CD4-positive, alpha-beta T cell treated with Interleukin-15 for 1 hour (primary cell): ENCODE data around the gene TMED4.
A peak's percentile ranks its signal among the peaks of the same experiment; 100 is the strongest.

Experiments
- DNase-seq: peaks from one replicate; pipeline ENCODE4 v3.0.0-alpha.2; 2020

The TMED4 gene

DNA sequence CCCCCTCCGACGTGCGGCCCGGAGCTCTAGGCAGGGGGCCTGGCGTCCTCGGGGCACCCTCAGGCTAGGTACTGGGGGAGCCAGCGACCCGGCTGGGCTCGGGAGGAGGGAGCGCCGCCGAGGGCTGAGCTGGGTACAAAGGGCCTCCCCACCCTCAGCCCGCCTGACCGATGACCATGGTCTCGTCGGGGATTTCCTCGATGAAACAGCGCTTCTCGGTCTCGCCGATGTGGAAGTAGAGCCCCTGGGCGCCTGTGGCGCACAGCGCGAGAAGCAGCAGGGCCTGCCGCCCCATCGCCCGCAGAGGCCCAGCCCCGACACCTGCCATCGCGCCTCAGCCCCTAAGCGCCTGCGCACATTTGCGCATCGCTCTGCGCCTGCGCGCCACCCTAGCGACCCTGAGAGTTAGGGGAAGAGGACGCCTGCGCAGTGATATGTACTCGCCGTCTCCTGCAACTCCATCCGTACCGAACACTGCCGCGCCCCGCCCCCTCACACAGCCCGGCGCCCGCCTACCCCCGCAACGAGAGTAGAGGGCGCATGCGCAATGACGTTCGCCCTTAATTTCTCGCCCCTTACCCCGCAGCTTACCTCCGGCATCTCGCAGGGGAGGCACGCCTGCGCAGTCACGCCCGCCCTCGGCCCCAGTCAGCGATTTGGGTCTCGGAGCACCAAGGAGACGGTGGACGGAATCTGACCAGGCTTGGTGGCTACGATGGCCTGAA is at the start of gene TMED4:
Gene TMED4 (minus strand): TSS at position 353 of the 725 bp plus-strand sequence. CDS start 25 bp downstream, at position 328.
- peak; percentile 100 for DNase-seq

- DNase-seq, result peak; percentile 62
Measured at GRCh38 chr7:44631458-44632115, 49.6 kb upstream of the TMED4 start.

DNA sequence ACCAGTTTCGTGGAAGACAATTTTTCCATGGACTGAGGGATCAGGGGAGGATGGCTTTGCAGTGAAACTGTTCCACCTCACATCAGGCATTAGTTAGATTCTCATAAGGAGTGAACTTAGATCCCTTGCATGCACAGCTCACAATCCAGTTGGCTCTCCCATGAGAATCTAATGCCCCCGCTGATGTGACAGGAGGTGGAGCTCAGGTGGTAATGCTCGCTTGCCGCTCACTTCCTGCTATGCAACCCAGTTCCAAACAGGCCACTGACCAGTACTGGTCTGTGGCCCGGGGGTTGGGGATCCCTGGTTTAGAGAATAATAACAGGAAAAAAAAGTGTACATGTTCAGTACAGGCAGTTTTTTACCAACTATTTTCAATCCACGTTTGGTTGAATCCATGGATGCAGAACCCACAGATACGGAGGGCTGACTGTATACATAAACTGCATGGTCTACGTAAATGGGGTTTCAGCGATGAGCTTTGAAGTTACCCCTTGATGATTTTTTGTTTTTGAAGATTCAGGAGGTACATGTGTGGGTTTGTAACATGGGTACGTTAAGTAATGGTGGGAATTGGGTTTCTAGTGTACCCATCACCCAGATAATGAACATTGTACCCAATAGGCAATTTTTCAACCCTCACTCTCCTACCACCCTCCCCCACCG is 48.9 kb upstream of the TMED4 start:
- no peak for DNase-seq

DNA sequence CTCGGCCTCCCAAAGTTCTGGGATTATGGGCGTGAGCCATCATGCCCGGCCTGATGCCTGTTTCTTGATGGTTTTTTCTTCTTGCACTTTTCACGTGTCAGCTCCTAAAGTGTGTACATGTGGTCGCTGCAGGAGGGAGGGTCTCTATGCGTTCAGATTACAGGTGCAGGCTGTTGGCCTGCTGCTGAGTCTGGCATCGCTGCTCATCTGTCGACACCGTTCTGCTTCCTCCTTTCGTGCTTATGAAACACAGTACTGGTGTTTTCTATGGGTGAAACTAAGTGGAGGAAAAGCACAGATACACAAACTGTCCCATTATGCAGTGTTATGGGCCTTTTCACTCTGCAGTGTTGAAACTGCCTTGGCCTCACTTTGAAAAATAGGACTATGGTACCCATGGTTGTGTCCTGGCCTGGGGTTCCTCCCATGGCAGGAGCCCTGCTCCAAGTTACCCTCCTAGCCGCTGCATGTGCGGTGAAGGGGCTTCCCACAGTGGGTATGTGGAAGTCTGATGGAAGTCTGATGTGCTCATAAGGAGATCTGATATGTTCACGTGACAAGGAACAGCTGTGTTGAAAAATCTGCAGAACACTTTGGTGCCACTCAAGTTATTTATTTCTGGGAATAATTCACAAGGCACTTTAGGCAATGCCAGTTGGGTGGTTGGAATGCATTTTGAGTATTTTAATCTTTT is 47.9 kb upstream of the TMED4 start:
- DNase-seq, result peak; percentile 52

DNA sequence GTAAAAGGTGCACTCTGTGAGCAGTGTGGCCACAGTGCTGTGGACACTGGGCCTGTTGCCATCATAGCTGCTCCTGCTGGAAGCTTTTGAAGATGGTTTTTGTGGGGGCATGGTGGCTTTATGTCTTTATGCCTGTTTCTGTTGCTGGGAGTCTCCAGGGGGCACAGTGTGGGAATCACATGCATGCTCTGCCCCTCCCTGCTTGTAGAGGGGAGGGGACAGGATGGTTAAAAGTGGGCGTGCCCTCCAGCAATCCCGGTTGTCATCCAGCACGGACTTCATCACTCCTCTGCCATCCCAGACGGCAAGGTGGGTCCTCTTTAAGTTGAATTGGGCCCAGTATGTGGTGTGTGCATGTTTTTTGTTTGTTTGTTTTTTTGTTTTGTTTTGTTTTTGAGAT is 44.6 kb upstream of the TMED4 start:
- DNase-seq, result no peak

DNA sequence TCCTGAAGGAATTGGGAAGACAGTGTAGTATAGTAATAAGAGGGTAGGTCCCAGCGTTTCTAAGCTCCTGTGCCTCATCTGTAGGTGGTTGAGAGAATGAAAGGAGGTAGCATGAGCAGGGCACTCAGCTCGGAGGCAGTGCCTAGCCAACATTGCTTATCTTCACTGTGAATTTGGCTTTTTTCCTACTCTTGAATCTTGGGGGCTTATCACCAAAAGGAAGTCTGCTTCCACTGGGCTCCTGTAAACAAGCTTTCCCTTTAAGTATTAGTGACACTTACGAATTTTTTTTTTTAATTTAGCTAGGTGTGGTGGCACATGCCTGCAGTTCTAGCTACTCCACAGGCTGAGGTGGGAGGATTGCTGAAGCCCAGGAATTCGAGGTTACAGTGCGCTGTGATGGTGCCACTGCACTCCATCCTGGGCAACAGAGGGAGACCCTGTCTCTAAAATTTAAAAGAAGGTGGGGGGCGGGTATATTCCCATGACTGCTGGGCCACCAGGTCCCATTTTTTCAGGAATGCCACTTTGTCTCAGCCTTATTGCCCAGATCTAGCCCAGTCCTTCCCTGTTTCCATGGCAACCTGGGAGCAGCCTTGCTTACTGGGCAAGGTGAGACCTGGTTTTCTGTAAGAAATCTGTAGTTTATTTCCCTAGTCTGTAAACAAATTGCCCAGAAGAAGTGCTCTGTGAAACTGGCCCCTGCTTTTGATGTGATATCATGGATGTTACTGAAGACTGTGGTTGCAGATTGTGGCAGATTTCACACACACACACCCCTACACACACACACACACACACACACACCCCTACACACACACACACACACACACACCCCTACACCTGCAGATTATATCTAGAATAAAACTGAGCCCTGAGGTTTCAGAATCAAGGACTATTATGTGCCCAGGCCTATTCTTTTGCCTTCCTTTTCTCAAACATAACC is 43.8 kb upstream of the TMED4 start:
- no peak for DNase-seq

GRCh38 chr7:44624318-44624717 is 42.3 kb upstream of the TMED4 start:
- DNase-seq, result no peak

GRCh38 chr7:44622342-44623151 is 40.5 kb upstream of the TMED4 start:
- no peak for DNase-seq

DNA sequence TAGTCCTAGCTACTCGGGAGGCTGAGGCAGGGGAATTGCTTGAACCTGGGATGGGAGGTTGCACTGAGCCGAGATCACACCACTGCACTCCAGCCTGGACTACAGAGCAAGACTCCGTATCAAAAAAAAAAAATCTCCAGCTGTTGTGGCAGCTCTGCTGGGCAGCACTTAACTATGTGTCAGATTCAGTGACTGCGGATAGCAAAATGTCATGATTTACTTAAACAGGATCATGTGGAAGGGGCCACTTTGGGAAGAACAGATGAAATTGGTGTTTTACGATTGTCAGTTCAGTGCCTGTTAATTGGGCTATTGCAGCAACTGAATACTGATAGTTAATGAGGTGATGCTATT is 39.7 kb upstream of the TMED4 start:
- DNase-seq, result no peak

GRCh38 chr7:44621034-44621749 is 39.2 kb upstream of the TMED4 start:
- DNase-seq, result peak; percentile 64

GRCh38 chr7:44618753-44619152 is 36.7 kb upstream of the TMED4 start:
- no peak for DNase-seq

DNA sequence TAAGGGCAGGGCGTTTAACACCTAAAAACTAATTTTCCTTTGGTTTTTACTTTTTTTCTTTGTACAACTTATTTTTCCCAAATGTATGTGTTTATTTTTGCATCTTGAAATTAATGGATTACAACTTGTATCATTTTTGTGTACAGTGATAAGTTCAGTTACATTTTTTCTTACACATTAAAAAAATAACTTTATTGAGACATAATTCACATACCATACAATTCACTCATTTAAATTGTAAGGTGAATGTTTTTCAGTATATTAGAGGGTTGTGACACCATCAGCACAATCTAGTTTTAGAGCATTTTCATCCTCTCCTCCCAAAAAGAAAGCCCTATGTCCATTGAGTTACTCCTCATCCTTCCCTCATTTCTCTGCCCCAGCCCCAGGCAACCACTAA is 36.0 kb upstream of the TMED4 start:
- DNase-seq, result no peak

- DNase-seq, result no peak
Measured at GRCh38 chr7:44617225-44617890, 35.3 kb upstream of the TMED4 start.

DNA sequence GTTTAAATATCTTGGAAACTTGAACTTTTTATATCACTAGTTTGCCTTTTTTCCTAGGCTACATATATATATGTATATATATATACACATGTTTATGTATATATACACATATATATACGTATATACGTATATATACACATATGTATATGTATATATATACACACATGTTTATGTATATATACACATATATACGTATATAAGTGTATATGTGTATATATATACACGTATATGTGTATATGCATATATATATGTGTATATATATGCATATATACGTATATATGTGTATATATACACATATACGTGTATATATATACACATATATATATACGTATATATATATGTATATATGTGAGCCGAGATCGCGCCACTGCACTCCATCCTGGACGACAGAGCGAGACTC is 34.5 kb upstream of the TMED4 start:
- DNase-seq, result no peak

- no peak for DNase-seq
Measured at GRCh38 chr7:44615793-44616192, 33.8 kb upstream of the TMED4 start.

DNA sequence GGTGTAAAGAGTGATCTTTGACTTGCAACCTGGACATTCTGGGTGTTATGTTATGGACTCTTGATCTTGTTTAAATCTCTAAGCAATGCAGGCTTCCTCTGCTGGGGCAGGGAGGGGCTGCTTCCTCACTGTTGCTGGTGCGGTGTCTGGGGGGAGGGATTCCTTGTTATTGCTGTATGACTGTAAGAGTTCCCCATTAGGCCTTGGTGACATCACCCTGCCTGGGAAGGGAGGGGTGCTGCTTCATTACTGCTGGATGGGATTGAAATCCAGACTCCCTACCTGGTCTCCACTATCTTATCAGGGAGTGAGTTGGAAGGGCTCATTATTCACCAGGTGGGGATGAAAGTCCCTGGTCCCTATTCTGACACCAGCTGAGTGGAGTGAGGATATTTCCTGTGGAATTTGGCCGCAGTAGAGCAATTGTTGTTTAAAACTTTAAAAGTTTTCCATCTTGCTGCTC is 33.1 kb upstream of the TMED4 start:
- DNase-seq, result peak; percentile 77

GRCh38 chr7:44609829-44610228 is 27.8 kb upstream of the TMED4 start:
- no peak for DNase-seq

DNA sequence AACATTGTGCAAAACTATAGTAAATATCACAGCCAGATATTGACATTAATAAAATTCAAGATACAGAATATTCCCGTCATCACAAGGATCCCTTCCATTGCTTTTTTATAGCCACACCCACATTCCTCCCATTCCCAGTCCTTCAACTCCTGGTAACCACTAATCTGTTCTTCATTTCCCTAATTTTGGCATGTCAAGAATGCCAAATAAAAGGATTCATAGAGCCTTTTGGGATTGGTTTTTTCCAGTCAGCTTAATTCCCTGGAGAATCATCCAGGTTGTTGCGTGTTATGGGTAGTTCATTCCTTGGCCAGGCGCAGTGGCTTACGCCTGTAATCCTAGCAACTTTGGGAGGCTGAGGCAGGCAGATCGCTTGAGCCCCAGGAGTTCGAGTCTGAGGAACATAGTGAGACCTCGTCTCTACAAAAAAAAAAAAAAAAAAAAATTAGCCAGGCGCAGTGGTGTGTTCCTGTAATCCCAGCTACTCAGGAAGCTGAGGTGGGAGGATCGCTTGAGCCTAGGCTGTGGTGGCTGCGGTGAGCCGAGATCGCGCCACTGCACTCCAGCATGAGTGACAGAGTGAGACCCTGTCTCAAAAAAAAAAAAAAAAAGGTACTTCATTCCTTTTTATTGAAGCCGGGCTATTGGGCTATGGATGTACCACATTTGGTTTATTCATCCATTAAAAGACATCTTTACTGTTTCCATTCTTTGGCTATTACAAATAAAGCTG is 27.1 kb upstream of the TMED4 start:
- DNase-seq, result peak; percentile 53
